ENCODE results near the gene ASXL3.

Gene ASXL3

DNA sequence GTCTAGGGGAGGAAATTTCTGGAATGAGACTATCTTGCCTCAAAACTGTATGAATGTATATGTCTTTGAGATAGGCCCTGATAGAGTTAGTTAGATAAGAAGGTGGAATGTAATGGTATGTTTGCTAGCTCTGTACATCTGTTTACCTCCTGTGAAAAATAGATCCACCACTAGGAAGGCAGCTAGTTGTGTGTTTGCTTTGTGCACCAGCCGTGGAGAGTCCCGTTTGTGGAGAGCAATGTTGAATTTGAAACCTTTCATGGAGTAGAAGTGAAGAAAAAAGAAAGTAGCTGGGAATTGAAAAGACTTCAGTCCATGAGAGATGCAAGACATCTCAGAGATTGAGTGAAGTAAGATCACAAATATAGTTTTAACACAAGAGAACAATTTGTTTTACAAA lies 25.4 kb downstream of the ASXL3 start:
- Mint-ChIP-seq H3K4me3 (no peak overlapping the region), H3K27me3 (no peaks in the 10 kb centered on the region), H3K36me3 (no peaks in the 10 kb centered on the region), H3K9me3 (ENCODE audit: low read depth) (peaks cover 14% of the 10 kb centered on the region), H3K27ac (no peak overlapping the region), H3K4me1 (ENCODE audit: low read depth) (no peaks in the 10 kb centered on the region)

DNA sequence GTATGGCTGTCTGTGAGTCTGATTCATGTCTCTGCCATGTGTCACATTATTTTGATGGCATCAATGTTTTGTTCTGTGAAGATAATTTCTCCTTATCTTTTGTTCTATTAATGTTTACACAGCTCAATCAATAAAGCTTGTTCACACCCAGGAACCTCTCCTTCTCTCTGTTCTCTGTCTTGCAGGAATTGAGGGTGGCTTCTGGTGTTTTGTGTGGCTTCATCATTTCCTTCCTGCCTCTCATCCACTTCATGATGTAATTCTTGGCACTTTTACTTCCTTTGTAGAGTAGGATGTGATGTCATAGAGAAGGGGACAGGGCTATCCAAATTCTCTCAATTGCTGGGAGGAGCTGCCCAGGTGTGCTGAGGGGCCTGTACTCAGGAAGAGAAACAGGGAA lies 27.2 kb downstream of the ASXL3 start:
- H3K4me3 Mint-ChIP-seq, result no peak overlapping the region
- peaks cover 13% of the 10 kb centered on the region for H3K9me3 Mint-ChIP-seq (ENCODE audit: low read depth)
- H3K36me3 Mint-ChIP-seq, result no peaks in the 10 kb centered on the region
- H3K27me3 Mint-ChIP-seq, result no peaks in the 10 kb centered on the region
- no peak overlapping the region for H3K27ac Mint-ChIP-seq
- H3K4me1 Mint-ChIP-seq (ENCODE audit: low read depth), result no peaks in the 10 kb centered on the region

DNA sequence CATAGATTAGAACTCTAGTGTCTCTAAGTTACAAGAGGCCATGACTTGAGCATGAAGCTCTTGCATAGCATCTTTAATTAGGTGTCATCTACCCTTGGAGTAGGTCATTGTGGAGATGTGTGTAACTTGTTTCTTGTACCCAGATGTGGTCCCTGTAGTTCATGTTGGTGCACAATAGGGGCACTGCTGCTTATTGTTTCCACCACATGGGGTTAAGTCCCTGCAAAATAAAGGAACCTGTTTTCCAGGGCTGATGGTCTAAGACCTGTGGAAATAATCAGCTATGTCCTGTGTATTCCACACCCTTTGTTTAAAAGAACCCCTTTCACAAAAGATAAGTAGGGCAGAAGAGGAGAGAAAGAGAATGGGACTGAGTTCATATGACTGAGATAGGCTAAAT lies 28.6 kb downstream of the ASXL3 start:
- Mint-ChIP-seq H3K27ac (no peak overlapping the region), H3K27me3 (no peaks in the 10 kb centered on the region), H3K36me3 (no peaks in the 10 kb centered on the region), H3K4me3 (no peak overlapping the region), H3K9me3 (ENCODE audit: low read depth) (peaks cover 13% of the 10 kb centered on the region), H3K4me1 (ENCODE audit: low read depth) (no peaks in the 10 kb centered on the region)

DNA sequence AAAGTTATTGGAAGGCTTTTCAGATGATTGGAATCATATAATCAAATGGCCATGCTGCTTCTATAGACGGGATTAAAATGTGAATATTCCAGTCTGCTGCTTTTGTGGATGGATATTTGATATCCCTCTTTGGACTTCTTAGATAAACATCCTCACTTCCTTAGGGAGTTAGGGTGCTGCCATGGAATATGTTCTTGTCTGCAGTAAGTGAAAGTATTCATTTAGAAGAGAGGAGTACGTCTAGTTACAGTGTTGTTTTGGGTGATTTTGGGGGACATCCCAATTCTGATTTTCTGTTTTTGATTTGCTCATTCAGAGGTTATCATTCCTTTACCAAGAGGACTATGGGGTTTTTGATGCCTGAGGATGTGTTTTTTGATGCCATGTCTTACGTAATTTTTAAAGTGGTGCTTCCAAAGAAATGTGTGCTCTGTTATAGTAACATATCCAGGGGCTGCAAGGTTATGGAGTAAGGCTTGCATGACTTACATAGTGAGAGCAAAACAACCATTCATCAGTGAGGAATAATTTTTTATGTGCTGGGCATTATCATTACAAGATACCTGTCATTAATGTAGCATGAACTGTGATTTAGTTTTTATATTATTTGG lies 33.6 kb downstream of the ASXL3 start:
- H3K36me3 Mint-ChIP-seq, result no peaks in the 10 kb centered on the region
- no peak overlapping the region for H3K27ac Mint-ChIP-seq
- H3K9me3 Mint-ChIP-seq (ENCODE audit: low read depth), result peaks cover 3% of the 10 kb centered on the region
- no peaks in the 10 kb centered on the region for H3K4me1 Mint-ChIP-seq (ENCODE audit: low read depth)
- H3K27me3 Mint-ChIP-seq, result no peaks in the 10 kb centered on the region
- H3K4me3 Mint-ChIP-seq, result no peak overlapping the region

DNA sequence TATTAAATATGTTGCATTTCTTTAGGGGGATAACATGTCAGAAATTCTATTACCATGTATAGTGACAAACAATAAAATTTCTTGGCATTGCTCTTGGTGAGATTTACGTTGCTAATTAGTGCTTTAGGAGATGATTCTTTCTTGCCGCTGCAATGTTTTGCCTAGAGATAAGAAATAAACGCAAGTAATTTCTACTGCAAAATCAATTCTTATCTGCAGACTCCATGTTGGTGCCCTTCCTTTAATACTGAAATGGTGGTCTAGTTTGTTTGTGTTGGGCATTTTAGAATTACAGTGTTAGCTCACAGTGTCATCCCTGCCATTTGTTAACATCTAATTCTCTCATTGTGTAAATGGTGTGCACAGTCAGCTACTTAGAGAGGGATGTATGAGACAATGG lies 34.6 kb downstream of the ASXL3 start:
- Mint-ChIP-seq H3K9me3 (ENCODE audit: low read depth) (peaks cover 3% of the 10 kb centered on the region), H3K4me1 (ENCODE audit: low read depth) (no peaks in the 10 kb centered on the region), H3K27ac (no peak overlapping the region), H3K36me3 (no peaks in the 10 kb centered on the region), H3K4me3 (no peak overlapping the region), H3K27me3 (no peaks in the 10 kb centered on the region)

DNA sequence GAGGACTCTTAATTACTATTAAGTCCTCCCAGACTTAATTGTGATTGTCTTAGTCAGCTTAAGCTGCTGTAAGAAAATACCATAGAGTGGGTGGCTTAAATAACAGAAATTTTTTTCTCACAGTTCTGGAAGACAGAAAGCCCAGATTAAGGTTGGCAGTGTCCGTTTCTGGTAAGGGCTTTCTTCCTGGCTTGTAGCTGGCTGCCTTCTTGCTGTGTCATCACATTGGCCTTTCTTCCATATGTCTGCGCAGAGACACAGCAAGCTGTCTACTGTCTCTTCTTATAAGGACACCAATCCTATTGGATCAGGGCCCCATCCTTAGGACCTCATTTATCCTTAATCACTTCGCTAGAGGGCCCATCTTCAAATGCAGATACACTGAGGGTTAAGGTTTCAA lies 38.5 kb downstream of the ASXL3 start:
- no peak overlapping the region for H3K4me3 Mint-ChIP-seq
- H3K4me1 Mint-ChIP-seq (ENCODE audit: low read depth), result no peaks in the 10 kb centered on the region
- H3K36me3 Mint-ChIP-seq, result no peaks in the 10 kb centered on the region
- H3K27ac Mint-ChIP-seq, result no peak overlapping the region
- no peaks in the 10 kb centered on the region for H3K27me3 Mint-ChIP-seq
- H3K9me3 Mint-ChIP-seq (ENCODE audit: low read depth), result peaks cover 3% of the 10 kb centered on the region

DNA sequence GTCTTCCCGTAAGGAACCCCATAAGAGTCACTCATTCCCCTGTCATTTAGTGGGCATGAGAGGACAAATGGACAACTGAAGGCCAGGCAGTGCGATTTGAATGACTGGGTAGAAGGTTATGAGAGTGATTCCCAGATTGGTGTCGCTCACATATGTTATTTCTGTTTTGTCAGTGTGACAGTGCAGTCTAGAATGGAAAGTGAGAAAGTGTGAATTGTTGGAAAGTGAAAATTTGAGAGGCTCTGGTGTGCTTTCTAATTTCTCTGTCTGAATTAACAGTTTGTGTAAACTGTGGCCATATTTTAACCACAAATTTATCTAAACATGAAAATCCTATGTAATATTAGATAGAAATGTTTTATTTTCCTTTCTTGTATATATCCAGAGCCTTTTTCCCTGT lies 49.1 kb downstream of the ASXL3 start:
- peaks cover 17% of the 10 kb centered on the region for H3K9me3 Mint-ChIP-seq (ENCODE audit: low read depth)
- no peaks in the 10 kb centered on the region for H3K4me1 Mint-ChIP-seq (ENCODE audit: low read depth)
- no peaks in the 10 kb centered on the region for H3K36me3 Mint-ChIP-seq
- no peak overlapping the region for H3K27ac Mint-ChIP-seq
- no peak overlapping the region for H3K4me3 Mint-ChIP-seq
- H3K27me3 Mint-ChIP-seq, result no peaks in the 10 kb centered on the region

DNA sequence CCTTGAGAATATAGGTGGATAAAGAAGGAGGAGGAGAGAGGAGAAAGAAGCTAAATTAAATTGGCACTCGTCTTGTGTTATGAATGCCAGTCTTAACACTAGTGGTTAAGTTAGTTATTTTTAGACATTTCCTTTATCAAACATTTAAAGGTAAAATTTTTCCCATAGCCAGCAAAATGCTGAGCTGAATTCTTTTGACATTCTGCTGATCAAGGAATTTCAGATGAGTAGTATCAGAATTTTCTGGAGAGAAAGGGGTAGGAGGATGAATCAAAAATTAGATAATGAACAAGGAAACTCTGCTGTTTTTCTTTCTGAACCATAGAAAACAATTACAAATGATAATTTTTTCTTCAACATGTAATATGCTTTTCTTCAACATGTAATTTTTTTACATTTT lies 52.5 kb downstream of the ASXL3 start:
- Mint-ChIP-seq H3K9me3 (ENCODE audit: low read depth) (peaks cover 9% of the 10 kb centered on the region), H3K4me3 (no peak overlapping the region), H3K27ac (no peak overlapping the region), H3K36me3 (no peaks in the 10 kb centered on the region), H3K27me3 (no peaks in the 10 kb centered on the region), H3K4me1 (ENCODE audit: low read depth) (no peaks in the 10 kb centered on the region)

DNA sequence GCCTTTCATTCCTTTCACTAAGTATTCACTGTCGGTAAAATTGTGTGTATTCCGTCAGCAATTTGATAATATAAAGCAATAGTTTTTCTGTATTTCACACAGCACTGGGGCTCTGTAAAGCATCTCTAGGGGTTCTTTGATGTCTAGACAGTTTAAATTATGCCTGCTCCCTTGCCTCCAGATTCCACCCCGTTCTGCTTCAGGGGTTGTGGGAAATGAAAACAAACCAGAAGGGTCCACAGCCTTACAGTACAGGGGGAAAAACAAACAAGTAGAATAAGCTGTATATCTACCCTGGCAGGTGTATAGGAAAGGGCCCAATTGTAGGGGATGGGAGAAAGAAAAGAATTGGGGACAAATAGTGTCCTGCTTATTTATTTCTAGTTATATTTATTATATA lies 63.1 kb downstream of the ASXL3 start:
- Mint-ChIP-seq H3K27ac (no peak overlapping the region), H3K27me3 (no peaks in the 10 kb centered on the region), H3K4me1 (ENCODE audit: low read depth) (no peaks in the 10 kb centered on the region), H3K4me3 (no peak overlapping the region), H3K9me3 (ENCODE audit: low read depth) (no peaks in the 10 kb centered on the region), H3K36me3 (no peaks in the 10 kb centered on the region)

DNA sequence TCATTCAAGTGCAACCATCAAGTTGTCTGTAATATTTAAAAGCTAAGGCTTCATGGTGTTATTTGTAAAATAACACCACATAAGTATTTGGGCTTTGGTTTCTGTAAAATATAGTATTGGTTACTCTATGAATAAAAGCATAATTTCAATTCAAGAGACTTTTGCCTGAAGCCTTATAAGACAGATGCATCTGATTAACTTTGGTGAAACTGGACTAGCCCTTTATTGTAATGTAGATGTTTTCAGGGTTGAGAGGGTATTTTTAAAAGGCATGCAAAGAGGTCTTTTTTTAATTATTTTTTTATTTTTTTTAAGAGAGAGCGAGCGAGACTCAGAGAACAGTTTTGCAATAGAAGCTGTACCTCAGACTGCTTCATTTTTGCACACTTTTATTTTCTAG lies 66.5 kb downstream of the ASXL3 start:
- no peak overlapping the region for H3K4me3 Mint-ChIP-seq
- H3K4me1 Mint-ChIP-seq (ENCODE audit: low read depth), result no peaks in the 10 kb centered on the region
- H3K36me3 Mint-ChIP-seq, result no peaks in the 10 kb centered on the region
- H3K27me3 Mint-ChIP-seq, result no peaks in the 10 kb centered on the region
- no peaks in the 10 kb centered on the region for H3K9me3 Mint-ChIP-seq (ENCODE audit: low read depth)
- no peak overlapping the region for H3K27ac Mint-ChIP-seq

DNA sequence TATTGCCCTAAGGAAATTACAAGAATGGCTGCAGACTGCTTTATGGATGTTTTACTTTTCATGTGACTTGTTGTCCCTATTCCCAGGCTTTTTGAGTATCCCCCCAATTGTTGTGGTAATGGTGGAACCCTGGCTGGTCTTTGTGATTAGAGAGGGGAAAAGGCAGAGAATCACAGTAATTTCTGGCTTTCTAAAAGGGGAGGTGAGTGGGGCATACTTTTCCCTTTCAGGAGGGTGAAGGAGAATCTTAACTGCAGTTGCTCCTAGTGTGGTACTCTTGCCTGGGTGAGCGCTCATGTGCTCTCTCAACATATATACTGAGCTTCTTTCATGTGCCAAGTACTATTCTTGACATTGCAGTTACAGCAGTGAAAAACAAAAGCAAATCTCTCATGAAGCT lies 69.3 kb downstream of the ASXL3 start:
- Mint-ChIP-seq H3K9me3 (ENCODE audit: low read depth) (no peaks in the 10 kb centered on the region), H3K27ac (no peak overlapping the region), H3K4me1 (ENCODE audit: low read depth) (no peaks in the 10 kb centered on the region), H3K27me3 (no peaks in the 10 kb centered on the region), H3K4me3 (no peak overlapping the region), H3K36me3 (no peaks in the 10 kb centered on the region)

DNA sequence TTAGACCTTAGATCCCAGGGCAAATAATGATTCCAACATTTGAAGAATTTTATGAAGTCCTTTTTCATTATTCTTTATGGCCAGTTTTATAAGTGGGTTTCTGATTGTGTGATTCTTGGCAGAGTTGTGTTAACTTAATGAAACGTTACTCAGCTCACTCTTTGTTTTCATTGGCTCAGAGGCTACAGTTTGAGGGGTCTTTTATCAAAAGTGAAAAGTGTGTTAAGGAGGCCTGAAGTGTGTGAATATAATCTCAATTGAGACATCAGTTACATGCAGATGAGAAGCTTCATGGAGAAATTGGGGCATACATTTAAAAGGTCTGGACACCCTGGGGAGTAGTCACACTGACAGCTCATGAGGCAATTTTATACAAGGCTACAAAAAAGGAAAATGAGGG lies 74.6 kb downstream of the ASXL3 start:
- H3K27ac Mint-ChIP-seq, result no peak overlapping the region
- H3K9me3 Mint-ChIP-seq (ENCODE audit: low read depth), result peaks cover 5% of the 10 kb centered on the region
- no peak overlapping the region for H3K4me3 Mint-ChIP-seq
- H3K36me3 Mint-ChIP-seq, result no peaks in the 10 kb centered on the region
- H3K4me1 Mint-ChIP-seq (ENCODE audit: low read depth), result no peaks in the 10 kb centered on the region
- no peaks in the 10 kb centered on the region for H3K27me3 Mint-ChIP-seq

DNA sequence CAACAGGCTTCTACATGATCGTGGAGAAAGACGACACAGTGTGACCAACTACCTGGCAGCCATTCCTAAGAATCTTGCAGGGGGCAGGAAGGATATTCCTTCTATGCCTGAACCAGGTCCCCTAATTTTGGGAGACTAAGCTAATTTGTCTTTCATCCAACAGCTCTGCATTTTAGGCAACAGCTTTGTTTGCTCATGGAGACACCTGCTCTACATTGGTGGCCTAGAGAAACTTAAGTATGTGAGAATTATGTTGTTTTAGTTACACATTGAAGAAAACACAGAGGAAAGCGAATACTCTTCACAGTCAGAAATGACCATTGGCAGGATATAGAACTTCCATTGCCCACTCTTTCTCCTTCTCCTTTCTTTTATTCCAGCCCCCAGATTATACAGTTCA lies 75.2 kb downstream of the ASXL3 start:
- H3K36me3 Mint-ChIP-seq, result no peaks in the 10 kb centered on the region
- H3K27me3 Mint-ChIP-seq, result no peaks in the 10 kb centered on the region
- H3K27ac Mint-ChIP-seq, result no peak overlapping the region
- H3K4me1 Mint-ChIP-seq (ENCODE audit: low read depth), result no peaks in the 10 kb centered on the region
- peaks cover 5% of the 10 kb centered on the region for H3K9me3 Mint-ChIP-seq (ENCODE audit: low read depth)
- H3K4me3 Mint-ChIP-seq, result no peak overlapping the region

DNA sequence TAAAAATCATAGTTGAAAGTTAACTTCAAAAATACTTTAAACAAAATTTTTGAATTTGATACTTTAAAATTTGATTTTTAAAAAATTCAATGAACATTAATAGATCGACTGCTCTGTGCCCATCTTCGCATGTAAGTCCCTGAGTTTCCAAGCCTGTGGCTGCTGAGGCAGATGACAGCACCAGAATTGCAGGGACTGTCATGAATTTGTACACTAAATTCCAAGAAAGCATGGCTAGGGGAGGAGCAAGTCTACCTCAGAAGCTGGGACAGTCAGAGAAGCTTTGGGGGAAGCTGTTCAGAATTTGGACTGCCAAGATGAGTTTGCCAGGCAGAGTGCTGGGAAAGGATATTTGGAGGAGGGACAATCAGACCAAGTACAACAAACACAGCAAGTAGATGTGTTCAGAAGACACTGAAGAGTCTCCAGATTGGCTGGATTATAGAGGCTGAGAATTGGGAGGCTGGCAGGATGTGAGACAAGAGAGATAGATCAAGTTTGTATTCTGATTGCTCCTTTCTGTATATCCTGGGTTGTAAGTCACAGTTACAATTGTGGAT lies 79.0 kb downstream of the ASXL3 start:
- no peaks in the 10 kb centered on the region for H3K36me3 Mint-ChIP-seq
- H3K9me3 Mint-ChIP-seq (ENCODE audit: low read depth), result peaks cover 5% of the 10 kb centered on the region
- H3K27me3 Mint-ChIP-seq, result no peaks in the 10 kb centered on the region

DNA sequence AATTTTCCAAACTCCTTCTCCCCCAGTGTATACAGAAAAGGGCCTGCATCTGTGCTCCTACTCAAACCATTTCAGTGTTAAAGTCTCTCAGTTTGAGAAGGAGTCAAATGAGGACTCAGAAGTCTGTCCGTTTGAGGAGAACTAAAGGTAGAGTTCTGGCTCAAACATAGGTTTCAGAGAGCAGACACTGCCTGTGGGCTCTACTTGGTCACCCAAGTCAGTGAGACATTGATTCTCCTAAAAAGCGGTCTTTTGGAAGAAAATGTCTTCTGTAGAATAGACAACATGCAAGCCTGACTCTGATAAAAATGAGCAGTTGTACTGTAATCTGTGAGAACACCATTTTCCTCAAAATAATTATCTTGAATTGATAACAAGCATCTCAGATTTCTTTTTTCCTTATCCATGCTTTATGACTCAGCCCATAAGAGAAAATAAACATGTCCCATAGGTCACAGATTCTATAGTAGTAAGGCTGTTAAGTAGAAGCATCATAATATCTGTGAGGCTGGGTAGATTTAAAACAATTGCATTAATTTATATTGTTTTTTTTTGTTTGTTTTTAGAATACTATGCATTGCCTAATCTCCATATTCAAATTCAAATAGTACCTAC lies 82.8 kb downstream of the ASXL3 start:
- H3K36me3 Mint-ChIP-seq, result no peaks in the 10 kb centered on the region
- no peaks in the 10 kb centered on the region for H3K4me1 Mint-ChIP-seq (ENCODE audit: low read depth)
- H3K9me3 Mint-ChIP-seq (ENCODE audit: low read depth), result no peaks in the 10 kb centered on the region
- H3K27me3 Mint-ChIP-seq, result no peaks in the 10 kb centered on the region
- no peak overlapping the region for H3K4me3 Mint-ChIP-seq
- no peak overlapping the region for H3K27ac Mint-ChIP-seq

More for the DNA sequence above, 79.0 kb downstream of the ASXL3 start:
- H3K4me1 Mint-ChIP-seq (ENCODE audit: low read depth), result no peaks in the 10 kb centered on the region
- H3K4me3 Mint-ChIP-seq, result no peak overlapping the region
- no peak overlapping the region for H3K27ac Mint-ChIP-seq
